ENCODE results near the gene CTNNBIP1.

Gene CTNNBIP1

DNA sequence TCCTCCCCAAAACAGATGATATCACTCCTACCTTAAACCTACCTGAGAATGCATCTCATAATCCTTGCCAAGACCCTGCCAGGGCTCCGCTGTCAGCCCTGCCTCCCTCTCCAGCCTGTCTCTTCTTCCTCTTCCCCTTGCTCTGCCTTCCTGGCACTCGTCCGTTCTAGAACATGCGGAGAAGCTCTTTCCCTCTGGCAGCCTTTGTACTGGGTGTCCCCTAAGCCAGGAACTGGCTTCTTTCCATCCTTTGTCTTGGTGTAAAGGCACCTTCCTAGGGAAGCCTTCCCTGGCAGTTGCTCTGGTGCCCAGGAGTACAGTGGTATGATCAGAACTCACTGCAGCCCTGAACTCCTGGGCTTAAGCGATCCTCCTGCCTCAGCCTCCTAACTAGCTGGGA, 36.1 kb downstream of the CTNNBIP1 start:
- TF ChIP-seq ZFP3 (CRISPR knock-in tag; IDR thresholded peaks at IDR 0.05), result no peak
- no peak for TF ChIP-seq OSR1 (CRISPR knock-in tag; IDR thresholded peaks at IDR 0.05)
- no peak for TF ChIP-seq CSDC2 (CRISPR knock-in tag; IDR thresholded peaks at IDR 0.05)
- TF ChIP-seq ISL1 (CRISPR knock-in tag; IDR thresholded peaks at IDR 0.05), result no peak
- no peak for TF ChIP-seq ZC3H10 (CRISPR knock-in tag; IDR thresholded peaks at IDR 0.05)
- no peak for ATAC-seq

DNA sequence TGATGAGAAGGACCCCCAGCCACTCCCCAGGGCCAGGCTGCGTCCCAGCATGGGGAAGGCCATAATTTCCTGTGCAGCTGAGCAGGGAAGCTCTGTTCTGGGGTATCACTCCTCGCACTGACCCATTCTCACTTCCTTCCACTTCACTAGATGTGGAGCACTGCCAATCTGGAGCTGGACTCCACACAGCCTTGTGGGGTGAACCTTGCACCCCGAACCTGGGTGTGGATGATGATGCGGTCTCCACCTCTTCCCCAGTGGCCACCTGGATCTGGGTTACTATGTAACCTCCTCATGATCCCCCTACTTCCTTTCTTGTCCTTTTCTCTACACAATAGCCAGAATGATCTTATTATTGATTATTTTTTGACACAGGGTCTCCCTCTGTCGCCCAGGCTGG, 36.7 kb downstream of the CTNNBIP1 start:
- no peak for ATAC-seq
- no peak for TF ChIP-seq PPARA (CRISPR knock-in tag; IDR thresholded peaks at IDR 0.05; ENCODE audit: borderline replicate concordance)
- TF ChIP-seq BACH2 (CRISPR knock-in tag; IDR thresholded peaks at IDR 0.05; ENCODE audit: borderline replicate concordance), result no peak
- TF ChIP-seq ESRRG (CRISPR knock-in tag; IDR thresholded peaks at IDR 0.05), result no peak
- no peak for TF ChIP-seq RARB (CRISPR knock-in tag; IDR thresholded peaks at IDR 0.05)

DNA sequence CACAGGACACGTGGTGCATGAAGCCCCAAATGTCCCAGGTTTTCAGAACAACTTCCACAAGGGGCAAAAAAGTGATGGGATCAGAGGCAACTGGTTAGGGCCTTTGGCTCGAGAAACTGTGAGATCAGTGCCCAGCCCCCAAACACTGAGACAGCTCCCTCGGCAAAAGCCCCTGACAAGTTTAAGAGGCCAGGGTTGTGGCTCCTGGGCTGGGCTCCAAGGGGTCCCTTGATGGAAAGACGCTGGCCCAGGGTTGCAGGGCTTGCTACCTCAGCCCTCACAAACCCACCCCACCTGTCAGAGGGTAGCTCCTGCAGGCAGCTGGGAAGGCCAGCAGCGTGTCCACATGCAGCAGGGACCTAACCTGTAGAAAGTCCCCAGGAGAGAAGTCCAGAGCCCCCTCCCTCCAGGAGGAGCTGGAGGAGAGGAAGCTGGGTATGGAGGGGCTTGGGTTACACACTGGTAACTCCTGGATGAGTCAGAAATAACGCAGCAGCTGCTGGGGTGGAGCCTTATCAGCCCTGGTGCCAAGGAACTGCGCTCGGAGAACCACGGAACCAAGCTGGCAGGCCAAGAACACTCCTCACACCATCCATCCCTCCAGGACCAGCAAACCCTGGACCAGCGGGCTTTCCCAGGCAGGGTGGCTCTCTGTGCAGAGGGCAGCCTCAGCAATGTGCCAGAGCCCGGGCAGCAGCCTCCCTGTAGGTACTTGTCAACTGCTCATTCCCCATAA, 37.5 kb downstream of the CTNNBIP1 start:
- peak; percentile 78 for ATAC-seq
- no peak for TF ChIP-seq RARB (CRISPR knock-in tag; IDR thresholded peaks at IDR 0.05)
- TF ChIP-seq, protein P1, sequence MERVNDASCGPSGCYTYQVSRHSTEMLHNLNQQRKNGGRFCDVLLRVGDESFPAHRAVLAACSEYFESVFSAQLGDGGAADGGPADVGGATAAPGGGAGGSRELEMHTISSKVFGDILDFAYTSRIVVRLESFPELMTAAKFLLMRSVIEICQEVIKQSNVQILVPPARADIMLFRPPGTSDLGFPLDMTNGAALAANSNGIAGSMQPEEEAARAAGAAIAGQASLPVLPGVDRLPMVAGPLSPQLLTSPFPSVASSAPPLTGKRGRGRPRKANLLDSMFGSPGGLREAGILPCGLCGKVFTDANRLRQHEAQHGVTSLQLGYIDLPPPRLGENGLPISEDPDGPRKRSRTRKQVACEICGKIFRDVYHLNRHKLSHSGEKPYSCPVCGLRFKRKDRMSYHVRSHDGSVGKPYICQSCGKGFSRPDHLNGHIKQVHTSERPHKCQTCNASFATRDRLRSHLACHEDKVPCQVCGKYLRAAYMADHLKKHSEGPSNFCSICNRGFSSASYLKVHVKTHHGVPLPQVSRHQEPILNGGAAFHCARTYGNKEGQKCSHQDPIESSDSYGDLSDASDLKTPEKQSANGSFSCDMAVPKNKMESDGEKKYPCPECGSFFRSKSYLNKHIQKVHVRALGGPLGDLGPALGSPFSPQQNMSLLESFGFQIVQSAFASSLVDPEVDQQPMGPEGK (CRISPR knock-in tag; IDR thresholded peaks at IDR 0.05; ENCODE audit: borderline replicate concordance), result no peak
- no peak for TF ChIP-seq TOX (CRISPR knock-in tag; IDR thresholded peaks at IDR 0.05; ENCODE audit: borderline replicate concordance)
- no peak for TF ChIP-seq ARNTL (CRISPR knock-in tag; IDR thresholded peaks at IDR 0.05; ENCODE audit: borderline replicate concordance, low read depth)
- no peak for TF ChIP-seq ZNF565 (CRISPR knock-in tag; conservative IDR thresholded peaks at IDR 0.05; ENCODE audit: low read depth)
- no peak for TF ChIP-seq PPARA (CRISPR knock-in tag; IDR thresholded peaks at IDR 0.05; ENCODE audit: borderline replicate concordance)

DNA sequence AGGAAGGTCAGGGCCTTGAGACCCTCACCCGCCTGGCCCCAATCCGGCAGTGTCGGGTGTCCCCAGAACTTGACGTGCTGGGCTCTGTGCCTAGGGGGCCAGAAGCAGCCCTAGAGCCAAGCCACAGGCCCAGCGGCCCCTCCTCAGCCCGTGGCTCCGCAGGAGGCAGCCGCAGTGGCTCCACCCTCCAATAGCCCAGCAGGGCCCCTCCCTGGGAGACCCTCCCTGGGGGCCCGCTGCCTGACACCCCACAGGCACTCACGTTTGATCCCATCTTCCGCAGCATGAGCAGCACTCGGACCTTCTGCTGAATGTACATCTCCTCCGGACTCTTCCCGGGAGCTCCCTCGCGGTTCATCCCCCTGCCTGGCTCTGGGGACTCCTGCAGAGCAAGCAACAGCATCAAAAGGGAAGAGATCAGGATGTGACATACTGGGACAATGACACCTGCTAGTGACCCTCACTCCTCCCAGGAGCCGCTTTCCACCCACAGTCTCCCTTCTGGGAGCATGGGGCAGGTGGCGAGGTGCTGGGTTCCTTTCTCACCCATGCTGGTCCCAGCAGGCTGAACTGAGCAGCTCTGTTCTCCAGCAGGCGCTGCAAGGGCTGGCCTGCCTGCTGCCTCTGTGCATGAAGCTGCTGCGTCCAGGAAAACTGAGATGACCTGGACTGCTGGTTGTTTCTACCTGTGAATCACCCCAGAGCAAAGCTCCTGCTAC, 38.2 kb downstream of the CTNNBIP1 start:
- no peak for TF ChIP-seq SNAI2 (CRISPR knock-in tag; IDR thresholded peaks at IDR 0.05)
- no peak for TF ChIP-seq ZFP3 (CRISPR knock-in tag; IDR thresholded peaks at IDR 0.05)
- TF ChIP-seq ESRRG (CRISPR knock-in tag; IDR thresholded peaks at IDR 0.05), result no peak
- no peak for TF ChIP-seq ZC3H10 (CRISPR knock-in tag; IDR thresholded peaks at IDR 0.05)
- no peak for TF ChIP-seq ZNF70 (CRISPR knock-in tag; IDR thresholded peaks at IDR 0.05)
- no peak for TF ChIP-seq OSR1 (CRISPR knock-in tag; IDR thresholded peaks at IDR 0.05)
- TF ChIP-seq, protein P2, sequence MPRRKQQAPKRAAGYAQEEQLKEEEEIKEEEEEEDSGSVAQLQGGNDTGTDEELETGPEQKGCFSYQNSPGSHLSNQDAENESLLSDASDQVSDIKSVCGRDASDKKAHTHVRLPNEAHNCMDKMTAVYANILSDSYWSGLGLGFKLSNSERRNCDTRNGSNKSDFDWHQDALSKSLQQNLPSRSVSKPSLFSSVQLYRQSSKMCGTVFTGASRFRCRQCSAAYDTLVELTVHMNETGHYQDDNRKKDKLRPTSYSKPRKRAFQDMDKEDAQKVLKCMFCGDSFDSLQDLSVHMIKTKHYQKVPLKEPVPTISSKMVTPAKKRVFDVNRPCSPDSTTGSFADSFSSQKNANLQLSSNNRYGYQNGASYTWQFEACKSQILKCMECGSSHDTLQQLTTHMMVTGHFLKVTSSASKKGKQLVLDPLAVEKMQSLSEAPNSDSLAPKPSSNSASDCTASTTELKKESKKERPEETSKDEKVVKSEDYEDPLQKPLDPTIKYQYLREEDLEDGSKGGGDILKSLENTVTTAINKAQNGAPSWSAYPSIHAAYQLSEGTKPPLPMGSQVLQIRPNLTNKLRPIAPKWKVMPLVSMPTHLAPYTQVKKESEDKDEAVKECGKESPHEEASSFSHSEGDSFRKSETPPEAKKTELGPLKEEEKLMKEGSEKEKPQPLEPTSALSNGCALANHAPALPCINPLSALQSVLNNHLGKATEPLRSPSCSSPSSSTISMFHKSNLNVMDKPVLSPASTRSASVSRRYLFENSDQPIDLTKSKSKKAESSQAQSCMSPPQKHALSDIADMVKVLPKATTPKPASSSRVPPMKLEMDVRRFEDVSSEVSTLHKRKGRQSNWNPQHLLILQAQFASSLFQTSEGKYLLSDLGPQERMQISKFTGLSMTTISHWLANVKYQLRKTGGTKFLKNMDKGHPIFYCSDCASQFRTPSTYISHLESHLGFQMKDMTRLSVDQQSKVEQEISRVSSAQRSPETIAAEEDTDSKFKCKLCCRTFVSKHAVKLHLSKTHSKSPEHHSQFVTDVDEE (CRISPR knock-in tag; IDR thresholded peaks at IDR 0.05), result no peak
- TF ChIP-seq, protein P3, sequence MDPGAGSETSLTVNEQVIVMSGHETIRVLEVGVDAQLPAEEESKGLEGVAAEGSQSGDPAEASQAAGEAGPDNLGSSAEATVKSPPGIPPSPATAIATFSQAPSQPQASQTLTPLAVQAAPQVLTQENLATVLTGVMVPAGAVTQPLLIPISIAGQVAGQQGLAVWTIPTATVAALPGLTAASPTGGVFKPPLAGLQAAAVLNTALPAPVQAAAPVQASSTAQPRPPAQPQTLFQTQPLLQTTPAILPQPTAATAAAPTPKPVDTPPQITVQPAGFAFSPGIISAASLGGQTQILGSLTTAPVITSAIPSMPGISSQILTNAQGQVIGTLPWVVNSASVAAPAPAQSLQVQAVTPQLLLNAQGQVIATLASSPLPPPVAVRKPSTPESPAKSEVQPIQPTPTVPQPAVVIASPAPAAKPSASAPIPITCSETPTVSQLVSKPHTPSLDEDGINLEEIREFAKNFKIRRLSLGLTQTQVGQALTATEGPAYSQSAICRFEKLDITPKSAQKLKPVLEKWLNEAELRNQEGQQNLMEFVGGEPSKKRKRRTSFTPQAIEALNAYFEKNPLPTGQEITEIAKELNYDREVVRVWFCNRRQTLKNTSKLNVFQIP (CRISPR knock-in tag; IDR thresholded peaks at IDR 0.05; ENCODE audit: borderline replicate concordance, low read depth), result no peak
- TF ChIP-seq TCF4 (CRISPR knock-in tag; IDR thresholded peaks at IDR 0.05; ENCODE audit: borderline replicate concordance), result no peak
- TF ChIP-seq ZNF565 (CRISPR knock-in tag; conservative IDR thresholded peaks at IDR 0.05; ENCODE audit: low read depth), result no peak
- TF ChIP-seq, protein P1 (CRISPR knock-in tag; IDR thresholded peaks at IDR 0.05; ENCODE audit: borderline replicate concordance), result no peak
- no peak for TF ChIP-seq ZFP30 (CRISPR knock-in tag; IDR thresholded peaks at IDR 0.05)
- no peak for TF ChIP-seq CSDC2 (CRISPR knock-in tag; IDR thresholded peaks at IDR 0.05)
- TF ChIP-seq BACH2 (CRISPR knock-in tag; IDR thresholded peaks at IDR 0.05; ENCODE audit: borderline replicate concordance), result no peak
- no peak for TF ChIP-seq TOX (CRISPR knock-in tag; IDR thresholded peaks at IDR 0.05; ENCODE audit: borderline replicate concordance)
- ATAC-seq, result no peak
